Measurements from ENCODE around the gene ERMAP. TPM values are rescaled to one million over a fixed set of nuclear protein-coding genes. Genes with fewer than 3 reads are reported as not detected.
"Not testable (repeated sequence)": the region's sequence is repeated elsewhere in the genome, so short reads cannot be mapped to it uniquely, and the experiment has no call there.

The ERMAP gene
- total RNA-seq, 4 donors from 2014 or later: 5.8 to 13.2 (median 12.6) TPM

GRCh38 chr1:42806593-42806992 lies 10.3 kb upstream of the ERMAP start:
- DNase-seq (ENCODE audit: low spot score) (no peak), ATAC-seq (ENCODE audit: low FRiP score) (no peak)
- TF ChIP-seq, protein P1, sequence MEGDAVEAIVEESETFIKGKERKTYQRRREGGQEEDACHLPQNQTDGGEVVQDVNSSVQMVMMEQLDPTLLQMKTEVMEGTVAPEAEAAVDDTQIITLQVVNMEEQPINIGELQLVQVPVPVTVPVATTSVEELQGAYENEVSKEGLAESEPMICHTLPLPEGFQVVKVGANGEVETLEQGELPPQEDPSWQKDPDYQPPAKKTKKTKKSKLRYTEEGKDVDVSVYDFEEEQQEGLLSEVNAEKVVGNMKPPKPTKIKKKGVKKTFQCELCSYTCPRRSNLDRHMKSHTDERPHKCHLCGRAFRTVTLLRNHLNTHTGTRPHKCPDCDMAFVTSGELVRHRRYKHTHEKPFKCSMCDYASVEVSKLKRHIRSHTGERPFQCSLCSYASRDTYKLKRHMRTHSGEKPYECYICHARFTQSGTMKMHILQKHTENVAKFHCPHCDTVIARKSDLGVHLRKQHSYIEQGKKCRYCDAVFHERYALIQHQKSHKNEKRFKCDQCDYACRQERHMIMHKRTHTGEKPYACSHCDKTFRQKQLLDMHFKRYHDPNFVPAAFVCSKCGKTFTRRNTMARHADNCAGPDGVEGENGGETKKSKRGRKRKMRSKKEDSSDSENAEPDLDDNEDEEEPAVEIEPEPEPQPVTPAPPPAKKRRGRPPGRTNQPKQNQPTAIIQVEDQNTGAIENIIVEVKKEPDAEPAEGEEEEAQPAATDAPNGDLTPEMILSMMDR (IDR thresholded peaks at IDR 0.05): no peak

- TF ChIP-seq, protein P1 (IDR thresholded peaks at IDR 0.05): no peak
- ATAC-seq (ENCODE audit: low FRiP score) (no peak), DNase-seq (ENCODE audit: low spot score) (no peak)
Observed at GRCh38 chr1:42807056-42807668, 9.8 kb upstream of the ERMAP start.

- ATAC-seq (ENCODE audit: low FRiP score); DNase-seq (ENCODE audit: low spot score): not testable (repeated sequence)
Observed at GRCh38 chr1:42814815-42815214, 2.1 kb upstream of the ERMAP start.

- TF ChIP-seq, protein P1 (IDR thresholded peaks at IDR 0.05): no peak
- DNase-seq (ENCODE audit: low spot score) (no peak), ATAC-seq (ENCODE audit: low FRiP score) (no peak)
Observed at GRCh38 chr1:42815941-42816584, 859 bp upstream of the ERMAP start.

DNA sequence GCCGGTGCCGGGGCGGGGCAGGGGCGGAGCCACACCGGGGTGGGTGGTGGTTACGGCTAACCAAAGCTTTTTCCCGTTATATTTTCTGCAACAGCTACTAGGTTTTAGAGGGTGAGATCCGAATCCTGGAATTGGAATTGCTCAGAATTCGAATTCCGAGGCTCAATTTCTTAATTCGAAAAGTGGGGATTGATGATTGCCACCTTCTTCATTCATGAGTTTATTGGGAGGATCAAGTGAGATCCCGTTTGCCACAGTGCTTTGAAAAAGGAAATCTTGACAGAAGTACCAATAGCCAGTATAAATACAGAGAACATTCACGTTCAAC lies 482 bp downstream of the ERMAP start:
- no peak for DNase-seq (ENCODE audit: low spot score)
- no peak for ATAC-seq (ENCODE audit: low FRiP score)
- TF ChIP-seq, protein P1 (IDR thresholded peaks at IDR 0.05): no peak

DNA sequence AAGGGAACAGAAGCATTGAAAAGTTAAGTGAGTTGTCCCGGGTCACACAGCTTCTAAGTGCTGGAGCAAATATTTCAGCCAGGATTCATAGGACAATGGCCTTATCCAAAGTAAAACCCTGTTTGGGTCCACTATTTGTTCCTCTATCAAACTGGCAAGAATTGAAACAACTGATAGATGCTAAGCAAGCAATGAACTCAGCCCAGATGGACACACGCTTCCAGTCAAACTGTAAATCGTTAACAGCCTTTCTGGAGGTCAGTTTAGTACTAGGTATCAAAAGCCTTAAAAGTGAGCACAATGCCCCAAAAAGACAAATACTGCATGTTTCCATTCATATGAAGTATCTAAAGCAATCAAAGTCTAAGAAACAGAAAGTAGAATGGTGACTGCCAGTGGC lies 1.1 kb downstream of the ERMAP start:
- ATAC-seq (ENCODE audit: low FRiP score) (no peak), DNase-seq (ENCODE audit: low spot score) (no peak)
- TF ChIP-seq, protein P1 (IDR thresholded peaks at IDR 0.05): no peak

GRCh38 chr1:42820813-42821212 lies 3.9 kb downstream of the ERMAP start:
- TF ChIP-seq, protein P1 (IDR thresholded peaks at IDR 0.05): no peak
- ATAC-seq (ENCODE audit: low FRiP score) (no peak), DNase-seq (ENCODE audit: low spot score) (no peak)
